Astrocyte of the spinal cord (primary cell): ENCODE measurements around the gene DAP3.

Source experiments
- DNase-seq: peaks from one replicate; pipeline ENCODE4 v3.0.0; 2011; ENCODE audit warnings: low read depth, low spot score
- H3K4me3 ChIP-seq: 2 replicates; pipeline ENCODE4 v1.5.1; 2011; ENCODE audit warnings: low read depth, mild to moderate bottlenecking, low read length, moderate library complexity
- CTCF ChIP-seq: IDR thresholded peaks from 2 replicates; pipeline ENCODE4 v1.5.1; 2012; ENCODE audit warnings: low read depth, mild to moderate bottlenecking, low read length, inconsistent platforms
- in situ Hi-C: cut with HindIII; loops from 2 replicates; pipeline ENCODE4 v1.10.0; 2017; ENCODE audit warnings: low sequenced_read_pairs

DAP3 gene

GRCh38 chr1:155773221-155773620 is 84.3 kb downstream of the DAP3 start:
- in situ Hi-C loops: no loop called here

GRCh38 chr1:155776414-155776813 is 87.5 kb downstream of the DAP3 start:
- in situ Hi-C loops: no loop called here
- no peak overlapping the region for H3K4me3 ChIP-seq
- no peak for DNase-seq
- no peak for TF ChIP-seq CTCF

More at GRCh38 chr1:155773221-155773620, 84.3 kb downstream of the DAP3 start:
- no peak overlapping the region for H3K4me3 ChIP-seq
- TF ChIP-seq CTCF: no peak
- peak; percentile 17 for DNase-seq

DNA sequence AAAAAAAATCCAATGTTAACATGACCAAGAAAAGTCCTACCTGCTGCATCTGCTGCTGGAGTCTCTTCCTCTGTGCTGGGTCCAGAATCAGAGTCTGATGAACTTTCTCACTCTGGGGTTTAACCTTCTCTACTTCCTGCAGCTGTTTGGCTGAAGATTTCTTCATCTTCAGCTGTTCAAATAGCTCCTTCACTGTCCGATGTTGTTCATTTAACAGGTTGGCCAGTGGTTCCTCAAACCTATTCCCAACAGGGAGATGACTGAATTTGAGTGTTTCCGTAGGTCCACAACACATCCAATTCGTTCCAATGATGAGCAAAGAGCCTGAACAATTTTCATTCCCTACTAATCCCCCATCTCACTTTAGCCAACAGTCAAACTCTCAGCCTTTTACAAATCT is 88.7 kb downstream of the DAP3 start:
- TF ChIP-seq CTCF: no peak
- in situ Hi-C loops: no loop called here
- no peak for DNase-seq
- no peak overlapping the region for H3K4me3 ChIP-seq
